Caco-2 (cell line): ENCODE results near the gene CEP85L. TPM values are rescaled to one million over a fixed set of nuclear protein-coding genes. Genes with fewer than 3 reads are reported as not detected.

ENCODE experiments used
- BruUV-seq: library from RNA; stranded (reverse); fragments of 400-500 nt; replicated peaks from 2 replicates; lab custom pipeline; 2021; lab: Mats Ljungman, UMichigan
- CTCF ChIA-PET: fragments of 300-600 bp; sonication (Branson Sonifier 250); formaldehyde crosslinking; loops from one replicate; lab custom pipeline; 2022; ENCODE audit warnings: antibody characterized with exemption; lab: Charles Lee
- POLR2A ChIA-PET: fragments of 300-600 bp; sonication (Branson Sonifier 250); formaldehyde crosslinking; loops from one replicate; lab custom pipeline; 2022; ENCODE audit warnings: antibody characterized with exemption; lab: Charles Lee
- DNase-seq, 2 experiments: peaks; one replicate each; pipeline versions ENCODE4 v3.0.0 to v3.0.0-alpha.2; 2020 to 2022
- H3K27me3 ChIP-seq: replicated peaks from 2 replicates; pipeline ENCODE4 v1.6.0; 2011; ENCODE audit warnings: low read length; ENCODE audit not compliant: control insufficient read depth, insufficient read depth
- H3K36me3 ChIP-seq: 2 replicates; pipeline ENCODE4 v1.5.1; 2011; ENCODE audit warnings: low read length; ENCODE audit not compliant: control insufficient read depth, insufficient read depth
- H3K4me1 ChIP-seq: fragments of 250-450 bp; sonication (Bioruptor Pico); 2 replicates; pipeline ENCODE4 v1.5.1; 2020; ENCODE audit warnings: mild to moderate bottlenecking
- H3K4me3 ChIP-seq: 2 replicates; pipeline ENCODE4 v1.5.1; 2011; ENCODE audit warnings: low read depth, mild to moderate bottlenecking, control low read depth, low read length
- H3K9me3 ChIP-seq: fragments of 250-450 bp; sonication (Bioruptor Pico); 2 replicates; pipeline ENCODE4 v1.5.1; 2020; ENCODE audit warnings: mild to moderate bottlenecking, moderate library complexity
- H3K27ac Mint-ChIP-seq: one replicate; pipeline ENCODE4 v1.8.0; 2022; ENCODE audit warnings: mixed read lengths; ENCODE audit not compliant: unreplicated experiment
- H3K27me3 Mint-ChIP-seq: one replicate; pipeline ENCODE4 v1.8.0; 2022; ENCODE audit warnings: mixed read lengths; ENCODE audit not compliant: insufficient read depth, unreplicated experiment
- H3K36me3 Mint-ChIP-seq: one replicate; pipeline ENCODE4 v1.8.0; 2022; ENCODE audit warnings: mild to moderate bottlenecking, mixed read lengths; ENCODE audit not compliant: insufficient read depth, unreplicated experiment
- H3K4me1 Mint-ChIP-seq: one replicate; pipeline ENCODE4 v1.8.0; 2022; ENCODE audit warnings: low read depth, mixed read lengths; ENCODE audit not compliant: unreplicated experiment
- H3K4me3 Mint-ChIP-seq: one replicate; pipeline ENCODE4 v1.8.0; 2022; ENCODE audit warnings: mild to moderate bottlenecking, moderate library complexity, mixed read lengths; ENCODE audit not compliant: unreplicated experiment
- H3K9me3 Mint-ChIP-seq: one replicate; pipeline ENCODE4 v1.8.0; 2022; ENCODE audit warnings: mixed read lengths; ENCODE audit not compliant: unreplicated experiment
- CTCF ChIP-seq, 2 experiments: fragments of 200-600 bp in 1 of 2; IDR thresholded peaks; 1 replicate in 1 of 2; 2 replicates in 1 of 2; pipeline versions ENCODE4 v1.5.1 to v1.8.0; 2011 to 2022; ENCODE audit warnings: antibody characterized with exemption in 1 of 2, control low read depth in 1 of 2, inconsistent platforms in 1 of 2, low read depth in 1 of 2, low read length in 1 of 2, mild to moderate bottlenecking in 1 of 2, moderate library complexity in 1 of 2; ENCODE audit not compliant: insufficient read depth in 1 of 2, severe bottlenecking in 1 of 2, unreplicated experiment in 1 of 2
- intact Hi-C: fragments of 100-400 bp; cut with micrococcal nuclease; formaldehyde crosslinking; loops from one replicate; pipeline ENCODE4 v1.10.0; 2022; ENCODE audit not compliant: unreplicated experiment
- total RNA-seq: library from RNA; stranded (reverse); gene quantifications from 2 replicates; pipeline ENCODE4 v1.2.3, GENCODE V29; 2022

CEP85L gene
- total RNA-seq, 1 experiment from 2014 or later: 0.29 TPM

- Histone ChIP-seq H3K4me1 (no peaks in the 10 kb centered on the region), H3K27me3 (no peaks in the 10 kb centered on the region), H3K4me3 (no peak overlapping the region), H3K36me3 (no peaks in the 10 kb centered on the region), H3K9me3 (no peaks in the 10 kb centered on the region)
- intact Hi-C loops: no loop called here
- TF ChIP-seq CTCF (IDR thresholded peaks at IDR 0.05; ENCODE audit: insufficient read depth in 1 of 2, low read depth in 1 of 2, low read length in 1 of 2, severe bottlenecking in 1 of 2, unreplicated experiment in 1 of 2): no peak
- DNase-seq: no peak
- no TSS peak for BruUV-seq
- ChIA-PET POLR2A (no interaction called here), CTCF (no interaction called here)
- Mint-ChIP-seq H3K9me3 (no peaks in the 10 kb centered on the region), H3K4me1 (no peaks in the 10 kb centered on the region), H3K27ac (no peak overlapping the region), H3K27me3 (no peaks in the 10 kb centered on the region), H3K4me3 (no peak overlapping the region), H3K36me3 (no peaks in the 10 kb centered on the region)
Observed at GRCh38 chr6:118606268-118606667, 45.1 kb downstream of the CEP85L start.

GRCh38 chr6:118603372-118603771, 48.0 kb downstream of the CEP85L start:
- no peaks in the 10 kb centered on the region for H3K4me1 Mint-ChIP-seq
- CTCF ChIA-PET: no interaction called here
- POLR2A ChIA-PET: no interaction called here
- no peaks in the 10 kb centered on the region for H3K27me3 Mint-ChIP-seq
- no peaks in the 10 kb centered on the region for H3K4me1 ChIP-seq
- H3K27ac Mint-ChIP-seq: no peak overlapping the region
- H3K27me3 ChIP-seq: no peaks in the 10 kb centered on the region
- no peaks in the 10 kb centered on the region for H3K9me3 ChIP-seq
- no peaks in the 10 kb centered on the region for H3K36me3 ChIP-seq
- no peak overlapping the region for H3K4me3 Mint-ChIP-seq
- no peaks in the 10 kb centered on the region for H3K9me3 Mint-ChIP-seq
- no peaks in the 10 kb centered on the region for H3K36me3 Mint-ChIP-seq
- H3K4me3 ChIP-seq: no peak overlapping the region
- intact Hi-C loops: no loop called here
- no peak for TF ChIP-seq CTCF (IDR thresholded peaks at IDR 0.05; ENCODE audit: insufficient read depth in 1 of 2, low read depth in 1 of 2, low read length in 1 of 2, severe bottlenecking in 1 of 2, unreplicated experiment in 1 of 2)
- no peak for DNase-seq
- no TSS peak for BruUV-seq

- H3K4me1 ChIP-seq: no peaks in the 10 kb centered on the region
- H3K27me3 Mint-ChIP-seq: no peaks in the 10 kb centered on the region
- H3K4me3 Mint-ChIP-seq: no peak overlapping the region
- ChIA-PET POLR2A (interaction anchor here (0.7 kb wide), 1 partner anchor 15 kb away, joined by 3 read pairs; no protein-coding TSS in a partner anchor), CTCF (no interaction called here)
- no TSS peak for BruUV-seq
- H3K9me3 Mint-ChIP-seq: no peaks in the 10 kb centered on the region
- DNase-seq: no peak
- no peak overlapping the region for H3K27ac Mint-ChIP-seq
- no peaks in the 10 kb centered on the region for H3K4me1 Mint-ChIP-seq
- intact Hi-C loops: no loop called here
- no peaks in the 10 kb centered on the region for H3K36me3 Mint-ChIP-seq
- no peak overlapping the region for H3K4me3 ChIP-seq
- no peaks in the 10 kb centered on the region for H3K9me3 ChIP-seq
- TF ChIP-seq CTCF (IDR thresholded peaks at IDR 0.05; ENCODE audit: insufficient read depth in 1 of 2, low read depth in 1 of 2, low read length in 1 of 2, severe bottlenecking in 1 of 2, unreplicated experiment in 1 of 2): no peak
- no peaks in the 10 kb centered on the region for H3K27me3 ChIP-seq
- no peaks in the 10 kb centered on the region for H3K36me3 ChIP-seq
Observed at GRCh38 chr6:118602300-118602699, 49.1 kb downstream of the CEP85L start.
